HG02759 (cell line): Measurements from ENCODE around the gene FOXN4.

ENCODE experiments used
- ATAC-seq: cut with Tn5 transposase; IDR thresholded peaks from one replicate; pipeline ENCODE4 v1.9.1; 2021; ENCODE audit warnings: mild to moderate bottlenecking, moderate library complexity; ENCODE audit not compliant: unreplicated experiment

Gene FOXN4

DNA sequence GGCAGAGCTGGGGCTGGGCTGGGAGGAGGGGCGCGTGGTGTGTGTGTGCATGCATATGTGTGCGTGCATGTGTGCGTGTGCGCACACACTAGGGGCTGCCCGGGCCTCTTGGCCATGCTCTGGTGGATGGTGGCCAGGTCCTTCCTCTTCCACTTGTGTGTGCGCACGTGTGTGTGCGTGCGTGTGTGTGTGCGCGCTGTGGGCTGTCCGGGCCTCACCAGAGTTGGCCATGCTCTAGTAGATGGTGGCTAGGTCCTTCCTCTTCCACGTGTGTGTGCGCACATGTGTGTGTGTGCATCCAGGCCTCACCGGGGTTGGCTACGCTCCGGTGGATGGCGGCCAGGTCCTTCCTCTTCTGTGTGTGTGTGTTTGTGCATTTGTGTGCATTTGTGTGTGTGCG lies 24.7 kb downstream of the FOXN4 start:
- no peak for ATAC-seq

DNA sequence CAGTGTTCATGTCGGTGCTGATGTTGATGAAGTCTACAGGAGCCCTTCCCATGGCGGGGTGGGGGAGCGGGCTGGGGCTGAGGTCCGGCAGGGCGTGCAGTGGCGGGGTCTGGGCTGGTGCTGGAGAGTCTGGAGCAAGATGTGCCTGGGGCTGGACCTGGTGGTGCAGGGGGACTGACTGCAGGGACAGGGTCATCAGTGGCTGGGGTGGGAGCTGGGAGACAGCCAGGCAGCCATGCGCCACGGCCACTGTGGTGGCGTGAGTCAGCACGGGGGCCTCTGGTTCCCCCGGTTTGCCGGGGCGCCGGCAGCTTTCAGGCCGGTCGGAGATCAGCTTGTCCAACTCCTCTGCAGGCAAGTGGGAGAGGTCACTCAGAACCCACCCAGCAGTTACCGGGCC lies 27.6 kb downstream of the FOXN4 start:
- no peak for ATAC-seq

GRCh38 chr12:109279525-109279924 lies 29.6 kb downstream of the FOXN4 start:
- ATAC-seq: no peak

- ATAC-seq: no peak
Measured at GRCh38 chr12:109278912-109279311, 30.2 kb downstream of the FOXN4 start.

DNA sequence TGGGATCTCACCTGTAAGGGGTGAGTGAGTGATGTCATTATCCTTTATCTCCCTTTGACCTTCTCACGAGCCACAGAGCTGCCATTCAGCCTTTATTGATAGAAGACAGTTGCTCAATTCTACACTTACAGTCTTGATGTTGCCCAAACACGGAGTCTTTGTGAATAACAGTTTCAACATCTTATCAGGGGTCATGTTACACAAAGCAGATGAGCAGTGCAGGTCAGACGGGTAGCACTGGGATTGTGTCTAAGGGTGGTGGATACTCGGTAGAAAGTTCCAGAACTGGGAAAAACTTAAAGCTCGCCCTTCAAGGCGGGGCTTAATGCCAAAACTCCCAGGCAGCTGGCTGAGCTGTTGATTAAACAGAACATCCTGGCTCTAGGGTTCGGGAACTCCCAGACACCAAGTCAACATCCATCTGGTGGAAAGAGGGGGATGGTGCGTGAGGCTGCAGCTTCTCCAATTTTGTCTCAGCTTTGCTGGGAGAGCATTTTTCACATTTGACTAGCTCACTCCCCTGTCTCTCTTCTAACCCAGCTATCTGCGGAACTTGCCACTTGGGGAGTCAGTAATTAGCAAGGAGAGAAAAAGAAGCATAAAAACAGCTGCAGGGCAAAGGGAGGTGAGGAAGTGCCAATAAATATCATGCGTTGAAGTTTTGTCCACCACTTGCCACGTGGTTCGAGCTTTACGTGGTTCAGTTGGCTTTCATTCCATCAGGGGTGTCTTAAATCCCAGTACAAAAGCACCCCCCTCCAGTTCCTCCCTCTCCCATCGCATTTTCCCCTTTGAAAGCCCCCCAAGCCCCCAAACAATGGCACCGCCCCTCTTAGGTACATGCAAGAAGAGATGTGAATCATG lies 31.0 kb downstream of the FOXN4 start:
- ATAC-seq: no peak

GRCh38 chr12:109277255-109277898 lies 31.7 kb downstream of the FOXN4 start:
- no peak for ATAC-seq

GRCh38 chr12:109276160-109276559 lies 32.9 kb downstream of the FOXN4 start:
- no peak for ATAC-seq

DNA sequence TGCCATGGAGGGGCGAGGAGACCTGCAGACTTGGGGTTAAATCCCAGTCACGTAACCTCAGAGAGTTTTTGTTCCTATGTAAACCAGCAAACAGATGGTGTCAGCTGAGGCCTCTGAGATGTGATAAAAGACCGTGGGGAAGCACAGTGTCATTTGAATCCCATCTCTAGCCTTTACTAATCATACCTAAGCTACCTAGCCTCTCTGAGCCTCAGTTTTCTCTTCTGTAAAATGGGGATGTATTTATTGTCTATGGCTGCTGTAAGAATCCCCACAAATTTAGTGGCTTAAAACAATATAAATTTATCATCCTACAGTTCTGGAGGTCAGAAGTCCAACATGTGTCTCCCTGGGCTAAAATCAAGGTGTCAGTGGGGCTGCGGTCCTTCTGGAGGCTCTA lies 33.9 kb downstream of the FOXN4 start:
- ATAC-seq: no peak

DNA sequence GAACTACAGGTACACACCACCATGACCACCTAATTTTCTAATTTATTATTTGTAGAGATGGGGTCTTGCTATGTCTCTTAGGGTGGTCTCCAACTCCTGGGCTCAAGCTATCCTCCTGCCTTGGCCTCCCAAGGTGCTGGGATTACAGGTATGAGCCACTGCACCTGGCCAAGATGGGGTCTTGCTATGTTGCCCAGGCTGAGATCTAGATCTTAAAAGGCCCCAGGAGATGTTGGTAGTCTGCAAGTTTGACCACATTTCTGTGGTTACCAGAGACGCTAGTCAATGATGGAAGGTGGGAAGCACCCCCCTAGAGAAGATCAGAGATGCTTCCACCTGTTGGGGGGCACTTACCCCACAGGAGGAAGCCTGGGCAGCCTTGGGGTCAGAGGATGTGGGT lies 34.7 kb downstream of the FOXN4 start:
- no peak for ATAC-seq

- no peak for ATAC-seq
Measured at GRCh38 chr12:109273354-109273753, 35.7 kb downstream of the FOXN4 start.

DNA sequence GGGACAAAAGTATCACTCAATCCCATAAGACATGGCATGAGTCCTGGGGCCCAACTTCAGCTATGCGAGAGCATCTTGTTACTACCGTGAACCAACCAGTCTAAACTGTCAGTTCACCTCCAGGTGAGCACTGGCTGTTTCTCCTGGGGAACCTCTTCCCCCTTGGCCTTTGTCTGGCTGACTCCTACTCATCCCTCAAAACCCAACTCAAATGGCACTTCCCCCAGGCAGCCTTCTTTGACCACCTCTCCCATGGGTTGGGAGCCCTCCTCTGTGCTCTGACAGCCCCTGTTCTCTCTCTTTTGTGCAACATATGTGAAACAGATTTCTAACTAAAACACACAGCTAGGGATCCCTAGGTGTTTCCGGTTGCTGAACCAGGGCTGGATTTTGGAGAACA lies 37.7 kb downstream of the FOXN4 start:
- no peak for ATAC-seq

DNA sequence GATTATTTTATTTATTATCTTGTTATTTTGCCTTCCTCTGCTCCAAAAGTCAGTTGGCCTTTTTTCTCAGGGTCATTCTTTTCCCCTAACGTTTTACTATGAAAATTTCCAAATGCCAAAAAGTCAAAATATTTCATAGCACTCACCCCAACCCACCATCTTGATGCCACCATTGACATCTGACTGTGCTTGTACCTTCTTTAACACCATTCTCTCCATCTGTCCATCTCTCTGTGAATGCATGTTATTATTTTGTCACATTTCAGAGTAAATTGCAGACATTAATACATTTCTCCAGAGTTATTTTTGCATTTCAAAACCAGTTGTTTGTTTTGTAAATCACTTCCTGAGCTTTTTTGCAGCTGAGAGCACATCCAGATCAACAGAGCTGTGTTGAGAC lies 38.6 kb downstream of the FOXN4 start:
- no peak for ATAC-seq

- ATAC-seq: no peak
Measured at GRCh38 chr12:109269428-109269827, 39.7 kb downstream of the FOXN4 start.

DNA sequence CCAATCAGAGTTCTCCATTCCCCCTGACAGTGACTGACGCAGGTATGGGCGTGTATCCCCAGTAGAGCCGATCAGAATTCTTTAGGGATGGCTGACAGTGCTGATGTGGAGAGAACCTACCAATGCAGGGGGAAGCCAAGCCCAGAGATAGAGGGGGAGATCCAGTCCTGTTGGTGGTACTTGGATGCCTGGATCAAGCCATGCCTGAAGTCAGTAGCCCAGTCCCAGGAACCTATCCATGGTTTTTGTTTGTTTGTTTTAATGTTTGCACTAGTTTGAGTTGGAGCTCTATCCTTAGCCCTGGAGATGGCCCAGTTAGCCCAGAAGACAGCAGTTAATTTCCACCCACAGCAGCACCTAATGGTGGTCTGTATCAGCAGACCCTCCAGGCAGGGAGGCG lies 40.2 kb downstream of the FOXN4 start:
- no peak for ATAC-seq

DNA sequence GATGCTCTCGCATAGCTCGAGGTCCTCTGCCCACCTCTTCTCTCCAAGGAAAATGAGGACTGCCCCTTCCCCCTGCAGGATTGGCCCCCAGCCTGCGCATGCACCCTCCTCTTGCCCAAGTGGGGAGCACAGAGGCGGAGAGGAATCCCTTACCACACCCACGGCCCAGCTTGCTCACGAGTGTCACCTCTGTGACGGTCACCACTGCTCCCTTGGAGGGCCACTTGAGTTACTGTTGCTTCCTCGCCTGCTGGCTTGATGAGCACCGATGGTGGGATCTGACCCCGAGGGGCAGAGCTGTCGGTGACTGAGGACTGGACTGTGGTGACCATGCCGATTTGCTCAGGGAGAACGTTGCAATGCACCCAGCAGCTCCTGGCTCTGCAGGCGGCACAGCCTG lies 41.7 kb downstream of the FOXN4 start:
- no peak for ATAC-seq

- no peak for ATAC-seq
Measured at GRCh38 chr12:109266106-109266879, 42.8 kb downstream of the FOXN4 start.

GRCh38 chr12:109264943-109265650 lies 44.0 kb downstream of the FOXN4 start:
- ATAC-seq: no peak

DNA sequence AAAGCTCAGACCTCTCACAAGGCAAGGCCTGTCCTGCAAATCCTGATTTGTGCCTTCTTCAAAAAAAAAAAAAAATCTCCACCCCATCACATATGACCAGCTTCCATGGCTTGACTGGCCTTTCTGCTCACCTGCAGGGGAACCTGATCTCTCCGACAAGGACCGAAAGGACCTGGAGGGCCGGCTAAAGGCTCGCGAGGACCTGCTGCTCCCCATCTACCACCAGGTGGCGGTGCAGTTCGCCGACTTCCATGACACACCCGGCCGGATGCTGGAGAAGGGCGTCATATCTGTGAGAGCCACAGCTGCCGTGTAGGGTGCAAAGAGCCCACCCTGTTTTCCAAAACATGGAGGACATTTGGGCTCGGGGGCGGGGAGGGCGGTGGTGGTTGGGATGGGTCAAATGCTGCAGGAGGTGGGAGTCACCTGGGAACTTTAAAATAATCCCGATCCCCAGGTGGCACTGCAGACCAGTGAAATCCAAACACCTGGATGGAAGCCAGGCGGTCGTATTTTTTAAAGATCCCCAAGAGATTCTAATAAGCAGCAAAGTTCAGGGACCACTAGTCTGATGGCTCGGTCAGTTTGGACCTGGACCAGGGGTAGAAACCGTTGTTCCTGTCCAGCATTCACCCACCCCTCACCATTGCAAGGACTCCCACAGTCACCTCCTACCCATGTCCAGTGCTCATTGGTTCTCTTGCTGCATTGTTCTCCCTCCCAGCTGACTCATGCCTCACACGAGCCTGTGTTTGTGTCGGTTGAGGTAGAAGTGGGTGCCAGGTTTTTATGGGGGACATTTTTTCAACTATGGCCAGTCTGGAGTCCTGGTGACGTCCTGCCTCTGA lies 44.8 kb downstream of the FOXN4 start:
- no peak for ATAC-seq

- ATAC-seq: no peak
Measured at GRCh38 chr12:109263439-109263838, 45.6 kb downstream of the FOXN4 start.

DNA sequence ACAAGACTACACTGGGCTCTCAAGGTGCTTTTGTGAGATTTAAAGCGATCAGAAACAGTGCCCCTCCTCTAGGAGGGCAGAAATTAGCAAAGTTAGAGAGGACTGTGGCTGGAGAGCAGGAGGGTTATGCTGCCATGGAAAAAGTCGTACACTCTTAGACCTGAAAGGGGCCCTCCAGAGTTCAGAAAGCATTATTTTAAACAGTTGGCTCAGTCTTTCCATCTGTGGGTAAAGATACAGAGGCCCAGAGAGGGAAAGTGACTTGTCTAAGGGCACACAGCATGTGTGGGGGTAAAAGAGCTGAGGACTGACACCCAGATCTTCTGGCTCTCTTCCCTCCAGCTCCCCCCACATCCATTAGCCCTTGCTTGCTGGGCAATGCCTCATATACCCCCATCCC lies 47.1 kb downstream of the FOXN4 start:
- ATAC-seq: no peak
